ENCODE data around the gene TDP1. TPM values are rescaled to one million over a fixed set of nuclear protein-coding genes. Genes with fewer than 3 reads are reported as not detected.

The TDP1 gene
- total and polyA plus RNA-seq, 4 donors = 2.1 to 23.6 (median 8.5) TPM

DNA sequence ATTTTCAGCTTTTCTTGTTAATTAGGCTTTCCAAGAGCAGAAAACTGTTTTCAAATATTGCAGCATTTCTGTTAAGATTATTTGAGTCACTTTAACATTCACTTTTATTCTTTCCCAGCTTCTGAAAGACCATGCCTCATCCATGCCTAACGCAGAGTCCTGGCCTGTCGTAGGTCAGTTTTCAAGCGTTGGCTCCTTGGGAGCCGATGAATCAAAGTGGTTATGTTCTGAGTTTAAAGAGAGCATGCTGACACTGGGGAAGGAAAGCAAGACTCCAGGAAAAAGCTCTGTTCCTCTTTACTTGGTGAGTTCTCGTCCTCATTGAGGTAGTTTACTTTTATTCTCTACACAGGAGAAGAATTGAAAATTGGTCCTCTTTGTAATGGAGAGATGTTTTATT is 33.1 kb downstream of the TDP1 start:
- DNase-seq (no peak), ATAC-seq (ENCODE audit: insufficient read depth, low FRiP score) (no peak)
- Histone ChIP-seq H3K4me1 (ENCODE audit: control insufficient read depth in 5 of 5, insufficient read depth in 5 of 5, low read length in 5 of 5) (peaks cover 0 to 5% (median 0%) of the 10 kb centered on the region in 5 donors), H3K9ac (ENCODE audit: insufficient read depth in 1 of 2, low read length in 2 of 2) (no peak overlapping the region), H3K4me3 (no peak overlapping the region), H3K27me3 (ENCODE audit: control insufficient read depth in 3 of 3, insufficient read depth in 3 of 3, low read length in 2 of 3) (no peaks in the 10 kb centered on the region), H3K27ac (ENCODE audit: low read depth in 1 of 2, low read length in 1 of 2) (no peak overlapping the region), H3K36me3 (ENCODE audit: control insufficient read depth in 4 of 4, insufficient read depth in 4 of 4, low read length in 4 of 4) (peaks cover 5 to 18% (median 9%) of the 10 kb centered on the region in 4 donors), H3K9me3 (ENCODE audit: control insufficient read depth in 4 of 4, insufficient read depth in 3 of 4, low read length in 3 of 4) (peaks cover 0 to 2% (median 0%) of the 10 kb centered on the region in 4 donors)
- TF ChIP-seq CTCF (IDR thresholded peaks at IDR 0.05; ENCODE audit: control extremely low read depth, extremely low read depth) = no peak
- 96 to 97% methylated on average over 5 of the region's 5 CpGs for WGBS, 2 donors

DNA sequence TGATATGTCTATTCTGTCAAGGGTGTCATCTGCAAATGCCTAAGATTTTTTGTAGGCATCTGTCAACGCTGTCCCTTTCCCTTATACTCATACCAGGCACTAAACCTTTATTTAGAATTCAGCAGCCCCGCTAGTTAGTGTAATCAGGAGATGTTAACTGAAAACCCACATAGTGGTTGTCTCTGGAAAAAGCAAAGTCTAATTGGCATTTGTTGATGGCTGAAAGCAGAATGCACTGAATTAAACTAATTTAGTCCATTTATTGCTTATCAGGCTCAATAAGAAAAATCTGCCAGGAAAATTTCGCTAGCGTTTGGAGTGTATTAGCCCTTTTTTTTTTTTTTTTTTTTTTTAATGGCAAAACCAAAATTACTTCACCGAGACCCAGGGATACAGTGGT is 34.5 kb downstream of the TDP1 start:
- Histone ChIP-seq H3K4me3 (no peak overlapping the region), H3K4me1 (ENCODE audit: control insufficient read depth in 5 of 5, insufficient read depth in 5 of 5, low read length in 5 of 5) (peaks cover 0 to 5% (median 0%) of the 10 kb centered on the region in 5 donors), H3K9me3 (ENCODE audit: control insufficient read depth in 4 of 4, insufficient read depth in 3 of 4, low read length in 3 of 4) (peaks cover 0 to 2% (median 0%) of the 10 kb centered on the region in 4 donors), H3K36me3 (ENCODE audit: control insufficient read depth in 4 of 4, insufficient read depth in 4 of 4, low read length in 4 of 4) (peaks cover 7 to 19% (median 17%) of the 10 kb centered on the region in 4 donors), H3K27ac (ENCODE audit: low read depth in 1 of 2, low read length in 1 of 2) (no peak overlapping the region), H3K27me3 (ENCODE audit: control insufficient read depth in 3 of 3, insufficient read depth in 3 of 3, low read length in 2 of 3) (no peaks in the 10 kb centered on the region), H3K9ac (ENCODE audit: insufficient read depth in 1 of 2, low read length in 2 of 2) (no peak overlapping the region)
- TF ChIP-seq CTCF (IDR thresholded peaks at IDR 0.05; ENCODE audit: control extremely low read depth, extremely low read depth) = no peak
- ATAC-seq (ENCODE audit: insufficient read depth, low FRiP score) = no peak
- 98 to 99% methylated on average over 5 of the region's 5 CpGs for WGBS, 2 donors
- DNase-seq = no peak

DNA sequence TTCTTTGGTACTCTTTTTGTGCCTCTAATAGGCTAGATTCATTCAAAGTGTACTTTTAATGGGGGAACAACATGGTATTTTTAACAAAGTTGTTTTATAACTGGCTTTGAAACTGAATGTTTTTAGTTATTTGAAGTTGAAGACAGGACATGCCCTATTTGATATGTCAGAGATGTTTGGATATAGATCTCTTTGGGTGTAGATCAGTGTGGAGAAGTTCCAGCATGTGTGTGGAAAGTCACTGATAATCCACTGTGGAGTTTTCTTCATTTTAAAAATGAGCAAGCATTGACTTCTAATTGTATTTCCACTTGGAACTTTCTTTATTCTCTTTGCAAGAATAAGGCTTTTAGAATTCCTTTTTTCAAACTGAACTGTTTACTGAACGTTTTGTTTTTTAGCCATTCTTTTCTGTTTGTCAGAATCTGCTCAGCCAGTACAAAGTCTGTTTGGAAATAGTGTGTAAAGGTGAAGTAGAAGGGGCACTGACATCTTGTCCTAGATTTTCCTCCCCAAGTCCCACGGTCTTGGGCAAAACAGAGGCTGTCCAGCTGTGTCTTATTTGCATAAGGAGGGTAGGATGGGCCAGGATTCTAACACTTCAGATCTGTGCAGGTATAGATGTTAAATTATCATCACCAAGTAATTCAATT is 35.0 kb downstream of the TDP1 start:
- Histone ChIP-seq H3K27ac (ENCODE audit: low read depth in 1 of 2, low read length in 1 of 2) (no peak overlapping the region), H3K27me3 (ENCODE audit: control insufficient read depth in 3 of 3, insufficient read depth in 3 of 3, low read length in 2 of 3) (no peaks in the 10 kb centered on the region), H3K36me3 (ENCODE audit: control insufficient read depth in 4 of 4, insufficient read depth in 4 of 4, low read length in 4 of 4) (peaks cover 7 to 20% (median 17%) of the 10 kb centered on the region in 4 donors), H3K4me3 (no peak overlapping the region), H3K4me1 (ENCODE audit: control insufficient read depth in 5 of 5, insufficient read depth in 5 of 5, low read length in 5 of 5) (peaks cover 0 to 5% (median 0%) of the 10 kb centered on the region in 5 donors), H3K9ac (ENCODE audit: insufficient read depth in 1 of 2, low read length in 2 of 2) (no peak overlapping the region), H3K9me3 (ENCODE audit: control insufficient read depth in 4 of 4, insufficient read depth in 3 of 4, low read length in 3 of 4) (peaks cover 0 to 2% (median 0%) of the 10 kb centered on the region in 4 donors)
- 76 to 84% methylated on average over 2 of the region's 2 CpGs for WGBS, 2 donors
- DNase-seq = no peak
- TF ChIP-seq CTCF (IDR thresholded peaks at IDR 0.05; ENCODE audit: control extremely low read depth, extremely low read depth) = no peak
- no peak for ATAC-seq (ENCODE audit: insufficient read depth, low FRiP score)

Measured in lung (tissue), 12 donors.